Karpas-422 (cell line): ENCODE results near the gene DLX1. TPM values are rescaled to one million over a fixed set of nuclear protein-coding genes. Genes with fewer than 3 reads are reported as not detected.
A peak's percentile ranks its signal among the peaks of the same experiment; 100 is the strongest.

Experiments
- DNase-seq: peaks from one replicate; pipeline ENCODE4 v3.0.0-alpha.2; 2015
- H2AFZ ChIP-seq: fragments of 200-600 bp; sonication (generic); 2 replicates; pipeline ENCODE4 v1.6.1; 2014; ENCODE audit warnings: antibody characterized with exemption, low read length, mixed read lengths
- H3K27ac ChIP-seq: fragments of 200-600 bp; sonication (generic); 2 replicates; pipeline ENCODE4 v1.5.1; 2014; ENCODE audit warnings: mild to moderate bottlenecking, low read length, moderate library complexity
- H3K27me3 ChIP-seq: fragments of 200-600 bp; sonication (generic); 2 replicates; pipeline ENCODE4 v1.6.1; 2014; ENCODE audit warnings: low read length, mixed read lengths
- H3K36me3 ChIP-seq: fragments of 200-600 bp; sonication (generic); 2 replicates; pipeline ENCODE4 v1.6.1; 2014; ENCODE audit warnings: low read length, mixed read lengths; ENCODE audit not compliant: insufficient read depth
- H3K4me1 ChIP-seq: fragments of 200-600 bp; sonication (generic); 2 replicates; pipeline ENCODE4 v1.6.1; 2014; ENCODE audit warnings: mild to moderate bottlenecking, low read length, mixed read lengths
- H3K4me2 ChIP-seq: fragments of 200-600 bp; sonication (generic); 2 replicates; pipeline ENCODE4 v1.6.1; 2014; ENCODE audit warnings: low read length, low read depth, mild to moderate bottlenecking; ENCODE audit not compliant: poor library complexity, severe bottlenecking
- H3K4me3 ChIP-seq: fragments of 200-600 bp; sonication (generic); 2 replicates; pipeline ENCODE4 v1.5.1; 2014; ENCODE audit warnings: mild to moderate bottlenecking, antibody characterized with exemption, low read length, mixed read lengths
- H3K79me2 ChIP-seq: fragments of 200-600 bp; sonication (generic); 2 replicates; pipeline ENCODE4 v1.6.1; 2014; ENCODE audit warnings: mild to moderate bottlenecking, low read length, mixed read lengths
- H3K9ac ChIP-seq: fragments of 200-600 bp; sonication (generic); 2 replicates; pipeline ENCODE4 v1.6.0; 2014; ENCODE audit warnings: low read length
- H3K9me2 ChIP-seq: fragments of 200-600 bp; sonication (generic), shearing (Covaris generic); replicated peaks from 2 replicates; pipeline ENCODE4 v1.6.0; 2014; ENCODE audit warnings: mild to moderate bottlenecking, low read length, moderate library complexity; ENCODE audit not compliant: insufficient read depth
- H3K9me3 ChIP-seq: fragments of 300-700, 200-600 bp; sonication (generic); 2 replicates; pipeline ENCODE4 v1.6.1; 2014; ENCODE audit warnings: low read length, mixed read lengths
- H4K20me1 ChIP-seq: fragments of 200-600 bp; sonication (generic); 2 replicates; pipeline ENCODE4 v1.6.1; 2014; ENCODE audit warnings: mild to moderate bottlenecking, antibody characterized with exemption, low read length, low read depth; ENCODE audit not compliant: insufficient read depth
- total RNA-seq: library from RNA; depleted of rRNA; stranded (reverse); fragments of >200 nt; shearing (Covaris generic); gene quantifications from 2 replicates; pipeline ENCODE4 v1.2.3, GENCODE V29; 2014; ENCODE audit warnings: low replicate concordance

Gene DLX1
- total RNA-seq, 1 experiment from 2014 or later = 1.0 TPM

DNA sequence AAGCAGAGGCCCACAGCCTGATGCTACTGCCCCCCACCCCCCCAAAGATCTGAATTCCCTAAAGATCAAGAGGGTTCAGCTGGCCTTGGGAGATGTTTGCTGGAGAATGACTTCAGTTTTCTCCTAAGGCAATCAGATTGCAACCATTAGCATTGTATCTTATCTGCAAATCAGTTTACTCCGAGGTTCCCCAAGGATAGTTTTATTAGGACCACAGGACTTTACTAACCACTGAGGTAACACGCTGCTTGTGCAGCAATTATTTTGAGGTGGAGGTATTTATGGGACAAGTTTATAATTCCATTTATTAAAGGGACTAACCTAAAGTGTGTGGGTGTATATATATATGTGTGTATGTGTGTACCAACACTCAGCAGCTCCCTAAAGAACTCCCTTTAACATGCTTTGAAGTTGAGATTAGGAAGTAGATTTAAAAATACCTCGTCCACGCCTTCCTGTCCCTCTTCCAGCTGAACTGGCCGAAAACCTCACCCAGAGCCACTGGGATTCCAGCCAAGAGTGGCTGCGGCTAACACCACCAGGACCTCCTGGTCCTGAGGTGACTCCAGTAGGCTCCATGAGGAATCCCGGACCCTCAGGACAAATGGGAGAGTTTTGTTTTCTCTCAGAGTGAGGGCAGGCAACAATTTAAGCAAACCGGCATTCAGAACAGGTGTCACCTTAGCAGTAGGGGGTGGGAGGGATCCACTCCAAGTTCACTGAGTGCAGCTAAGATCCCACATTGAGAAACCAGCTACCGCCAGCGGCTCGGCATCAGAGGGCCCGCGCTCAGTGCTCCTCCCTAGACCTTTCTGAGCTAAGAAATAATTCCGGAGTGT is 3.0 kb upstream of the DLX1 start:
- no peaks in the 10 kb centered on the region for H3K36me3 ChIP-seq
- DNase-seq = no peak
- H4K20me1 ChIP-seq = no peaks in the 10 kb centered on the region
- H3K79me2 ChIP-seq = no peaks in the 10 kb centered on the region
- H3K4me3 ChIP-seq = no peak overlapping the region
- no peak overlapping the region for H3K27ac ChIP-seq
- no peaks in the 10 kb centered on the region for H3K9me2 ChIP-seq
- no peak overlapping the region for H3K9ac ChIP-seq
- peaks cover 27% of the 10 kb centered on the region for H3K4me1 ChIP-seq
- H3K4me2 ChIP-seq = no peak overlapping the region
- no peaks in the 10 kb centered on the region for H3K9me3 ChIP-seq
- no peaks in the 10 kb centered on the region for H3K27me3 ChIP-seq
- H2AFZ ChIP-seq = no peak overlapping the region

DNA sequence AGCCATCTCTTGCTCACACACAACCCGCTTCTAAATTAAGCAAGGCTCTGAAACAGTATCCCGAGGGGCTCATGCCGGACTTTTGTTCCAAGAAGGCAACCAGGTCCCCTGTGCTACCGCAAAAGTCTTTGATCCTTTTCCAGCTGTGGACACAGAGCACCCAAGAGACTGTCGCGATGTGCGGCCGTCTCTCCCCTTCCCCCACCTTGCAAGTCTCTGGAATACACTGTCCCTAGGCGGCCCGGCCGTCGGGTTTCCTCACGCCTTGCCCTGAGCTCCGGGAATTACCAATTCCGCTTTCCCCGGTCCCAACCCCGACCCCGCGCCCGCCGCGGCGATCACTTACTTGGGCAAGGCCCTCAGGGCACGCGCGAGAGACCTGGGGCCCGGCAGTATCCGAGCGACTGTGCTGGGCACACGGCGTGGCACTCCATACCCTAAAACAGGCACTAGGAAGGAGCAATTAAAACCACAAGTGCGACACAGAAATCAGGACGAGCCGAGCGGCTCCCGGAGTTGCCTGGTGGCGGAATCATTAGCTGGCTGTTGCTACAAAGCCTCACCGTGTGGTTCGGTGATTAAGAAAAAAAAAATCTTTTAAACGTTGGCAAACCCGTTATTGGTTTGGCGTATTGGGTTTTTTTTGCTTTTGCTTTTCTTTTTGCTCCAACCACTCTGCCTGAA is 2.2 kb upstream of the DLX1 start:
- no peaks in the 10 kb centered on the region for H3K79me2 ChIP-seq
- no peak overlapping the region for H3K4me3 ChIP-seq
- H3K4me1 ChIP-seq = peaks cover 22% of the 10 kb centered on the region
- H3K4me2 ChIP-seq = peak overlapping the region; percentile 99
- H3K9me2 ChIP-seq = no peaks in the 10 kb centered on the region
- H3K9me3 ChIP-seq = no peaks in the 10 kb centered on the region
- no peaks in the 10 kb centered on the region for H4K20me1 ChIP-seq
- no peak overlapping the region for H2AFZ ChIP-seq
- no peak overlapping the region for H3K27ac ChIP-seq
- H3K36me3 ChIP-seq = no peaks in the 10 kb centered on the region
- H3K9ac ChIP-seq = no peak overlapping the region
- DNase-seq = no peak
- no peaks in the 10 kb centered on the region for H3K27me3 ChIP-seq

DNA sequence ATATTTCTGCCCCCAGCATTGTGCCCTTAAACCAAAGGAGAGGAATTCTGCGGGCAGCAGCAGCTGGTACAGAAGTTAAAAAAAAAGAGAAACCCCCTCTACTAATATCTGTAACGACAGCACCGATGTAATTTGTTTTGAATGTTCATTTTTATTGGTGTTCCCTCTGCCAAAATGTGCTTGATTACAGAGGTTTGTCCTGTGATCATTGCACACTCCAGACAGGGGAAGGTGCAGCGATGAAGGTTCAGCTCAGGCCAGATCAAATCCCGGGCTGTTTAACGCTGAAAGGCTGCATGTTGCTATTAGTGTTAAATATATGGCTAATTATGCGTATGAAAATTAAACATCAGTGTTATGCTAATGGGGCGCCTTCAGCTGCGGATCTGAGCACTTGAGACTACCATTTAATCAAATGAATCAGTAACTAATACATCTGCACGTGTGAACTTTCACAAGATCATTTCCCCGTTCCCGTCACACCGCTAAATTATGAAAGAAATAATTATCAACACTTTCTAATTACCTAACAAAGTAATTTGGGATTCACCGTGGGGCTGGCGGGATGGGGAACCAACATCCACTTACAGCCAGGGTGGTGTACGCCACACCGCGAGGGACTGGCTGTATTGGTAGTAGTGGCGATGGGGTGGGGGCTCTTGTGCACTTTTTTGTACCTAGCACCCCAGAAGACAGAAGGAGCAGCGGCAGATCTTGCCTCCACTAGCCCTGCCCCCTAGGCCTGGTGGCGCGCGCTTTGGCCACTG is 1.5 kb upstream of the DLX1 start:
- H2AFZ ChIP-seq = peak overlapping the region; percentile 97; the same call in 1 of the 2 replicates
- peak overlapping the region; percentile 96 for H3K4me3 ChIP-seq
- peak overlapping the region; percentile 85 for H3K9ac ChIP-seq
- H3K9me3 ChIP-seq = no peaks in the 10 kb centered on the region
- H3K4me2 ChIP-seq = peak overlapping the region; percentile 99
- DNase-seq = peak; percentile 76
- H3K9me2 ChIP-seq = no peaks in the 10 kb centered on the region
- H3K27ac ChIP-seq = peak overlapping the region; percentile 54
- no peaks in the 10 kb centered on the region for H4K20me1 ChIP-seq
- no peaks in the 10 kb centered on the region for H3K79me2 ChIP-seq
- H3K27me3 ChIP-seq = no peaks in the 10 kb centered on the region
- no peaks in the 10 kb centered on the region for H3K36me3 ChIP-seq
- H3K4me1 ChIP-seq = peaks cover 22% of the 10 kb centered on the region

DNA sequence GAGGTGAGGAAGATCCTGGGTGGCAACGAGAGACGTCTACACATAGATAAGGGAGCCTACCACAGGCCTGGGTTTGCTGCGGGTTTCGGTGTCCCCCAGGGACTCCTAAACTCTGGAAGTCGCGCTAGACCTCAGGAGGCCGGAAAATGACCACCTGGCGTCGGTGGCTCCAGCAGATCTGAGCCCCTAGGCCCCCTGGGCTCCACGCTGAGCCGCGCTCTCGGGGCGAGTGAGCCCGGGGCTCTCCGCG is 987 bp upstream of the DLX1 start:
- Histone ChIP-seq H3K4me1 (peaks cover 22% of the 10 kb centered on the region), H2AFZ (peak overlapping the region; percentile 97), H3K9me3 (no peaks in the 10 kb centered on the region)

DNA sequence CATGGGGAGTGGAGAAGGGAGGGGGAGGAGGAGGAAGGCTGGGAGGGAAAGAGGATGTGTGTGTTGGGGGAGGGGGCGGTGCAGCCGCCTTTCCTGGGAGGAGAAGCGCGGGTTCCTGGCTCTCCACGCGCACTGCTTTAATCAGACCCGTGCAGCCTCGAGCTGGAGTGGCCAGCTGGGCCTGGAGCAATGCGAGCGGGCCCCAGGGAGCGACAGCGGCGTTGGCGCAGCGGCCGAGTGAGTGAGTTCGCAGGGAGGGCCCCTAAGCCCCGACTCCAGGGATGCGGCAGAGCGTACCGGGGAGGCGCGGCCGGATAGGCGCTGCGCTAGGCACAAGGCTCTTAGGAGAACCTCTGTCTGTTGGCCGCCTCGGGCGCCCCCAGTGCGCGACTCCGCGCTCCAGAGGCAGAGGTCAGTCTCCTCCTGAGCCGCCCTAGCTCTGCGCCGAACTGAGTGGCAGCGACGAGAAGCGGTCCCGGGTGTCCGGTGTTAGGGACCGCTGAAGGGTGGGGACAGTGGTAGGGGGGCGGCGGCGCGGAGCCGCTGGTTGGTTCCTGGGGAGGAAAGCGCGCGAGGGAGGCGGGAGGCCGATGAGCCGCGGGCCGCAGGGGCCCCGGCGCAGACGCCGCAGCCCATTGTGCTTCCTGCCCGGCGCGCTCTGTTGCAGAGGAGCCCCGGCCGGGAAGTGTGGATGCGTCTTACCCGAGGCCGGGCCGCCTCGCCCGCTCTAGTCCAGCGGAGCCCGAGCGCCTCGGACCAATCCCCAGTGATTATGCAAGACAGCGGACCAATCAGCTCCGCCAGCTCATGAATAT is 455 bp upstream of the DLX1 start:
- peak overlapping the region; percentile 96 for H3K4me3 ChIP-seq
- peak overlapping the region; percentile 97 for H2AFZ ChIP-seq
- no peaks in the 10 kb centered on the region for H3K9me2 ChIP-seq
- peak overlapping the region; percentile 99 for H3K4me2 ChIP-seq
- no peaks in the 10 kb centered on the region for H4K20me1 ChIP-seq
- peak overlapping the region; percentile 85 for H3K9ac ChIP-seq
- peaks cover 22% of the 10 kb centered on the region for H3K4me1 ChIP-seq
- peak overlapping the region; percentile 54 for H3K27ac ChIP-seq
- no peaks in the 10 kb centered on the region for H3K36me3 ChIP-seq
- H3K79me2 ChIP-seq = no peaks in the 10 kb centered on the region
- no peaks in the 10 kb centered on the region for H3K9me3 ChIP-seq
- peak; percentile 96 for DNase-seq
- H3K27me3 ChIP-seq = no peaks in the 10 kb centered on the region

More for the DNA sequence above, 987 bp upstream of the DLX1 start:
- Histone ChIP-seq H3K4me2 (peak overlapping the region; percentile 99), H3K36me3 (no peaks in the 10 kb centered on the region), H4K20me1 (no peaks in the 10 kb centered on the region), H3K9ac (peak overlapping the region; percentile 85), H3K9me2 (no peaks in the 10 kb centered on the region), H3K4me3 (peak overlapping the region; percentile 96), H3K79me2 (no peaks in the 10 kb centered on the region), H3K27ac (peak overlapping the region; percentile 54), H3K27me3 (no peaks in the 10 kb centered on the region)
- no peak for DNase-seq

DNA sequence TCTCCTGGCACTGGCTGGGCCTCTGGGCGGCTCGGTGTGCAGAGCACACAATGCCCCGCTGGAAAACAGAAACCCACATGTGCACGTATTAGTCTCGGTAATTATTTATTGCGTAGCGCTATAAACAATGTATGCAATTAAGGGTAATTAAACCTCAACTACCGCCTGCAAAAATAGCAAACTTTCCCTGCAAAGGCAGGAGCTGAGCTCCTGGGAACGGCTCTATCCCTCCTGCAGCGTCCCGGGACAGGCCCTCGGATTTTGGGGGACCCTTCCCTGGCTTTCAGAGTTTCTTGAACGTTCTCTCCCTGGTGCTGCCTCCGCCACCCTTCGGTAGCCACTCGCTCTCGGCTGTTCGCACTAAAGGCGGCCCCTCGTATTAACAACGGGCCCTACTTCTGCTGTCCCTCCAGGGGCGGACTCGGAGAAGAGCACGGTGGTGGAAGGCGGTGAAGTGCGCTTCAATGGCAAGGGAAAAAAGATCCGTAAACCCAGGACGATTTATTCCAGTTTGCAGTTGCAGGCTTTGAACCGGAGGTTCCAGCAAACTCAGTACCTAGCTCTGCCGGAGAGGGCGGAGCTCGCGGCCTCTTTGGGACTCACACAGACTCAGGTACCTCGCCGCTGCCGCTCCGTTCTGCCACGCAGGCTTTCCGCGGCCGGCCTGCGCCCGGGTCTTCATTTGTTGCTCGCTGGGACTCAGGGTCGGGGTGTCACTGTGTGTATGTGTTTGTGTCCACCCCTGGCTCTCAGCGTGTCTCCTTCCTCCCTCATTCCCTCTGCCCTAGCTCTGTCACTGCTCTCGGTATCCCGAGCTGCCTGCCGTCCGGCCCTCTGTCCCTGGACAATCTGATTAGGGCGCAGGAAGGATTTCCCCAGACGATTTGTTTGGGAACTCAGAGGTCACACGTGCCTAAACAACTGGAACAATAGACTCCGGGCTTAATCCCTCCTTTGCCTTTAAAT is 1.2 kb downstream of the DLX1 start:
- H3K4me2 ChIP-seq = no peak overlapping the region
- no peak overlapping the region for H3K27ac ChIP-seq
- H3K27me3 ChIP-seq = no peaks in the 10 kb centered on the region
- H3K4me3 ChIP-seq = no peak overlapping the region
- no peaks in the 10 kb centered on the region for H3K9me3 ChIP-seq
- no peaks in the 10 kb centered on the region for H4K20me1 ChIP-seq
- H3K79me2 ChIP-seq = no peaks in the 10 kb centered on the region
- H3K9ac ChIP-seq = no peak overlapping the region
- DNase-seq = no peak
- no peaks in the 10 kb centered on the region for H3K9me2 ChIP-seq
- peaks cover 22% of the 10 kb centered on the region for H3K4me1 ChIP-seq
- H3K36me3 ChIP-seq = no peaks in the 10 kb centered on the region
- no peak overlapping the region for H2AFZ ChIP-seq

DNA sequence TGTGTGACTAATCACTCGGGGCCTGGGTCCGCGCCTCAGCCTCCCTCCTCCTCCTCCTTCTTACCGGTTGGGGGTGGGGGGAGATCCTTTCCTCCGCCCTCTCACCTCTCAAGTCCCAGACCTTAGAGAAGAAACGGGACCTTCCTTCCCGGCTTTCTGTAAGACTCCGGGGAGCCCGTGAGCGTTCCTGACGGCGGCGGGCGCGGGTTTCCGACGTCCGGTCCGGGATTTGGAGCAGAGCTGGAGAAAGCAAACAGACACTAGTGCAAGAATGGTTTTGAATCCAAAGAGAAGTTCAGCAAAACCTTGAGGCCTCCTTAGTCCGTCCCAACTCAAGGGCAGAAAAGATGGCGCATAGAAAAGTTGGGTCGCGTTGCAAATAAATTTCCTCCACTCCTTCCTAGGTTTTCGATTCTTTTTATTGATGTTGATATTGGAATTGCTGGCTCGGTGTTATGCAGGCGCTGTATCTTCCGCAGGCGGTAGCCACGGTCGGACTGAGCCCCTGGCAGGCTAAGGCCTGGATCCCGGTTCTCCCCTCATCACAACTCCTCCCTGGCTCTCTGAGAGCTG is 2.0 kb downstream of the DLX1 start:
- no peaks in the 10 kb centered on the region for H3K9me2 ChIP-seq
- no peaks in the 10 kb centered on the region for H3K36me3 ChIP-seq
- no peaks in the 10 kb centered on the region for H3K9me3 ChIP-seq
- DNase-seq = no peak
- no peaks in the 10 kb centered on the region for H4K20me1 ChIP-seq
- H3K4me1 ChIP-seq = peaks cover 22% of the 10 kb centered on the region
- no peaks in the 10 kb centered on the region for H3K27me3 ChIP-seq
- no peak overlapping the region for H3K4me3 ChIP-seq
- H3K9ac ChIP-seq = no peak overlapping the region
- H2AFZ ChIP-seq = no peak overlapping the region
- no peak overlapping the region for H3K4me2 ChIP-seq
- H3K27ac ChIP-seq = no peak overlapping the region
- H3K79me2 ChIP-seq = no peaks in the 10 kb centered on the region
